CD8-positive, alpha-beta memory T cell (primary cell): ENCODE results near the gene MAMDC4. TPM values are rescaled to one million over a fixed set of nuclear protein-coding genes. Genes with fewer than 3 reads are reported as not detected.

Source experiments
- CTCF ChIA-PET: fragments of 350-600 bp; sonication (Branson Sonifier 250); formaldehyde crosslinking; loops from one replicate; lab custom pipeline; 2021; ENCODE audit warnings: antibody characterized with exemption; lab: Charles Lee
- POLR2A ChIA-PET: fragments of 350-600 bp; sonication (Branson Sonifier 250); formaldehyde crosslinking; loops from one replicate; lab custom pipeline; 2021; ENCODE audit warnings: antibody characterized with exemption; lab: Charles Lee
- DNase-seq, 5 donors: peaks; one replicate each; pipeline versions ENCODE4 v3.0.0 to v3.0.0-alpha.2; 2020 to 2022; ENCODE audit warnings: mixed read lengths in 1 of 5
- H3K27ac ChIP-seq: one replicate; pipeline ENCODE4 v1.7.0; 2013; ENCODE audit warnings: low read depth, mild to moderate bottlenecking, low read length, moderate library complexity
- H3K27me3 ChIP-seq: 2 replicates; pipeline ENCODE4 v1.7.0; 2013; ENCODE audit warnings: low read length, mild to moderate bottlenecking; ENCODE audit not compliant: insufficient read depth, poor library complexity, severe bottlenecking
- H3K36me3 ChIP-seq: 2 replicates; pipeline ENCODE4 v1.7.0; 2013; ENCODE audit warnings: mild to moderate bottlenecking, low read length, moderate library complexity; ENCODE audit not compliant: insufficient read depth
- H3K4me1 ChIP-seq: 2 replicates; pipeline ENCODE4 v1.7.0; 2013; ENCODE audit warnings: mild to moderate bottlenecking, low read length, moderate library complexity; ENCODE audit not compliant: insufficient read depth
- H3K4me3 ChIP-seq: 2 replicates; pipeline ENCODE4 v1.7.0; 2013; ENCODE audit warnings: mild to moderate bottlenecking, low read length
- H3K9me3 ChIP-seq: 2 replicates; pipeline ENCODE4 v1.7.0; 2013; ENCODE audit warnings: mild to moderate bottlenecking, low read length
- H3K27ac Mint-ChIP-seq, 8 donors: one replicate each; pipeline ENCODE4 v1.8.0; 2020 to 2021; ENCODE audit warnings: mixed read lengths in 8 of 8, mild to moderate bottlenecking in 6 of 8, inconsistent platforms in 3 of 8, moderate library complexity in 3 of 8
- H3K27me3 Mint-ChIP-seq, 2 donors: one replicate each; pipeline ENCODE4 v1.8.0; 2020 to 2021; ENCODE audit warnings: mixed read lengths in 2 of 2, mild to moderate bottlenecking in 1 of 2, moderate library complexity in 1 of 2
- H3K36me3 Mint-ChIP-seq, 3 donors: one replicate each; pipeline ENCODE4 v1.8.0; 2020 to 2021; ENCODE audit warnings: mixed read lengths in 3 of 3, inconsistent platforms in 1 of 3, mild to moderate bottlenecking in 1 of 3
- H3K4me1 Mint-ChIP-seq, 3 donors: one replicate each; pipeline ENCODE4 v1.8.0; 2020 to 2021; ENCODE audit warnings: mixed read lengths in 3 of 3, inconsistent platforms in 1 of 3, mild to moderate bottlenecking in 1 of 3
- H3K4me3 Mint-ChIP-seq, 7 donors: one replicate each; pipeline ENCODE4 v1.8.0; 2020 to 2021; ENCODE audit warnings: mixed read lengths in 7 of 7, mild to moderate bottlenecking in 6 of 7, moderate library complexity in 4 of 7, inconsistent platforms in 2 of 7
- H3K9me3 Mint-ChIP-seq, 5 donors: one replicate each; pipeline ENCODE4 v1.8.0; 2020 to 2022; ENCODE audit warnings: mixed read lengths in 5 of 5, mild to moderate bottlenecking in 3 of 5, moderate library complexity in 2 of 5, inconsistent platforms in 1 of 5
- polyA plus RNA-seq: library from polyadenylated mRNA; unstranded; fragments of 300-500 nt; fragmentation: Illumina TruSeq; gene quantifications from one replicate; pipeline ENCODE4 v1.2.3, GENCODE V29; 2021
- total RNA-seq, 2 experiments: library from RNA; stranded (reverse); gene quantifications; one replicate each; pipeline ENCODE4 v1.2.3, GENCODE V29; 2021

MAMDC4 gene
- total and polyA plus RNA-seq, 3 experiments from 2014 or later = 12.2 to 12.9 TPM; not detected in 1

DNA sequence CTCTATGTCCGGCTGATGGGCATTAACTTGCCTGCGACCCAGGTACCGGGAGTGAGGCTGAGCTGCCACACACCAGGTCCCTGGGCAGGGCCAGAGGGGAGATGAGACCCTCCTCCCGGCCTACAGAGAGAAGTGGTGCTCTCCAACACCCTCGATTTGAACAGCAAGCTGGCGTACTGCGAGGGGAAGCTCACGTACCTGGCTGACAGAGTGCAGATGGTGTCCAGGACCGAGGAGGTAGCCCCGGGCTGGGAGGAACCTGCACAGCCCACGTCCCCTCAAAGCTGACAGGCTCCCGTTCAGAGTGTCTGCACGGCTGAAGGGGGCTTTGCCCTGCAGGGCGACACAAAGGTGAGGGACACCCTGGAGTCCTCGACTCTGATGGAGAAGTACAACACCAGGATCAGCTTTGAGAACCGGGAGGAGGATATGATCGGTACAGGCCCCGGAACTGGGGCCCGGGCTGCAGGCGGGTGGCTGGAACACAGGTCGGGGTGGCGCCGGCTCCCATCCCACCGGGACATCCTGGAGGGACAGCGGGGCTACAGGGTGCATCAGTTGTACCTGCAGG is 45.4 kb upstream of the MAMDC4 start:
- POLR2A ChIA-PET = interaction anchor here (0.5 to 1.3 kb wide), 9 partner anchors 9 to 394 kb away, joined by 3 to 5 read pairs (median 4); partner anchors contain the start of genes MAN1B1, SAPCD2, TMEM141 and TPRN
- no peaks in the 10 kb centered on the region for H3K9me3 Mint-ChIP-seq
- Histone ChIP-seq H3K36me3 (no peaks in the 10 kb centered on the region), H3K4me3 (peak overlapping the region; percentile 69), H3K4me1 (peaks cover 29% of the 10 kb centered on the region), H3K27ac (peak overlapping the region; percentile 65), H3K27me3 (no peaks in the 10 kb centered on the region), H3K9me3 (no peaks in the 10 kb centered on the region)
- peaks cover 0 to 1% of the 10 kb centered on the region in 2 donors for H3K27me3 Mint-ChIP-seq
- H3K27ac Mint-ChIP-seq = peak overlapping the region; percentile 45 to 97 (median 94)
- peaks cover 26 to 47% (median 28%) of the 10 kb centered on the region in 3 donors for H3K4me1 Mint-ChIP-seq
- DNase-seq = no peak
- CTCF ChIA-PET = interaction anchor here (1.0 to 4.1 kb wide), 12 partner anchors 13 to 382 kb away, joined by 3 to 14 read pairs (median 4); partner anchors contain the start of genes AJM1, SSNA1 and TRAF2
- H3K4me3 Mint-ChIP-seq = peak overlapping the region; percentile 86 to 95 (median 90)
- H3K36me3 Mint-ChIP-seq = peaks cover 0 to 24% (median 3%) of the 10 kb centered on the region in 3 donors

DNA sequence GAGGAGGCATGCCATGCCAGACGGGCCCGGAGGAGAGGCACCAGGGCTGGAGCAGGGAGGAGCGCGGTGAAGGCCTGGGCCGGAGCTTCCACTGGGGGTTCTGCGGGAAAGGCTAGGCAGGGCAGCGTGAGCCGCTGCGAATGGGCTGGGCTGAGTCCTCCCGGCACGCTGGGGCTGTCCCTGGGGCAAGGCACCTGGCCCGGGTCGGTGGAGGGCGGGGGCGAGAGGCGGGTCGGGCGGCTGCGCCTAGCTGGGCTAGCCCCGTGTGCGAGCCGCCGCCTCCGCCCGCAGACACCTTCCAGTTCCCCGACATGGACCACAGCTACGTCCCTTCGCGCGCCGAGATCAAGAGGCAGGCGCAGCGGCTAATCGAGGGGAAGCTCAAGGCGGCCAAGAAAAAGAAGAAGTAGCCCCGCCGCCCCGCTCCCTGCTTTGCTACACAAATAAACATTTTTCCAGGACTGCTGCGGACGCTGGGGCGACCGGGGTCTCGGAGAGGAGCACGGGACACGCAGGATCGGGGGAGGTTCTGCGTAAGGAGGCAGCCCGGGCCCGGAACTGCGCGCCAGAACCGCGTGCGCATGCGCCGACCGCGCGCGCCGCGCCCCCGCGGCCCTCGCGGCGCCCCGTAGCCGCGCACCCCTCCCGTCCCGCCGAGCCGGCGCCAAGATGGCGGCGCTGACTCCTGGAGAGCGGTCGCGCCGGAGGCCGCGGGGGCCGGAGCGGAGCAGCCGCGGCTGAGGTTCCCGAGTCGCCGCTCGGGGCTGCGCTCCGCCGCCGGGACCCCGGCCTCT is 44.7 kb upstream of the MAMDC4 start, which contains the start of gene RABL6:
TSS of gene RABL6 (plus strand) at position 668 of the 794 bp plus-strand sequence. CDS start 249 bp downstream, outside the sequence.
- Mint-ChIP-seq H3K36me3 (peaks cover 0 to 24% (median 3%) of the 10 kb centered on the region in 3 donors), H3K27ac (peak within 1 kb of the TSS; percentile 92 to 97 (median 94))
- CTCF ChIA-PET = interaction anchor here (1.0 to 4.1 kb wide), 11 partner anchors 14 to 239 kb away, joined by 3 to 14 read pairs (median 4); partner anchors contain the start of genes AJM1 and TRAF2

DNA sequence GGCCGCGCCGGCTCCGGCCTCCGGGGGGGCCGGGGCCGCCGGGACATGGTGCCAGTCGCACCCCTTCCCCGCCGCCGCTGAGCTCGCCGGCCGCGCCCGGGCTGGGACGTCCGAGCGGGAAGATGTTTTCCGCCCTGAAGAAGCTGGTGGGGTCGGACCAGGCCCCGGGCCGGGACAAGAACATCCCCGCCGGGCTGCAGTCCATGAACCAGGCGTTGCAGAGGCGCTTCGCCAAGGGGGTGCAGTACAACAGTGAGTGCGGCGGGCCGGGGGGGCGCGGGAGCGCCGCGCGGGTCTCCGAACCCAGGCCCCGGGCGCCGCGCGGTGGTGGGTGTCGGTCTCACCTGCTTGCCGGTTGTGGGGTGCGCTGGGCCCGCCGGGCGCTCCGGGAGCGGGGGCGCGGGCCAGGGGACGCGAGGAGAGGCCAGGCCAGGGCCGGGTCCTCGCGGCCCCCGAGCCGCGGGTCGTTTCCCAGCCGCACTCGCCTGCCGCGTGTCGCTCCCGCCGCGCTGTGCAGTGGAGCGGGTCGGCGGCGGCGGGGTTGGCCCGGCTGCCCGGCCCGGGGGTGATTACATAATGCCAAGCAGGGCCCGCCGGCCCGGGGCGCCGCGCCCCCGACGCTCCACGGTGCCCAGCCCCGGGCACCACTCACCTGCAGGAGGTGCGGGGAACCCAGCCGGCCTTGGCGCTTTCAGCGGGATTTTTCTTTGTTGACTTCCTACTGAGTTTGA is 43.9 kb upstream of the MAMDC4 start:
- Mint-ChIP-seq H3K4me3 (peak overlapping the region; percentile 78 to 95 (median 83)), H3K27ac (peak overlapping the region in 6 of 8 donors; percentile 45 to 94 (median 82)), H3K36me3 (peaks cover 0 to 32% (median 3%) of the 10 kb centered on the region in 3 donors), H3K9me3 (no peaks in the 10 kb centered on the region), H3K27me3 (peaks cover 0 to 1% of the 10 kb centered on the region in 2 donors), H3K4me1 (peaks cover 31 to 55% (median 35%) of the 10 kb centered on the region in 3 donors)
- H3K36me3 ChIP-seq = no peaks in the 10 kb centered on the region
- H3K9me3 ChIP-seq = no peaks in the 10 kb centered on the region
- ChIA-PET POLR2A (interaction anchor here (0.6 to 1.5 kb wide), 7 partner anchors 78 to 288 kb away, joined by 3 to 5 read pairs (median 3); partner anchors contain the start of genes FBXW5, SAPCD2 and TRAF2), CTCF (interaction anchor here (1.0 to 4.1 kb wide), 9 partner anchors 15 to 227 kb away, joined by 3 to 14 read pairs (median 7); partner anchors contain the start of genes AJM1 and TRAF2)
- DNase-seq = peak in 4 of 5 donors; percentile 14 to 66 (median 48)
- H3K4me3 ChIP-seq = peak overlapping the region; percentile 56
- peaks cover 29% of the 10 kb centered on the region for H3K4me1 ChIP-seq
- peak overlapping the region; percentile 78 for H3K27ac ChIP-seq
- no peaks in the 10 kb centered on the region for H3K27me3 ChIP-seq

More for the DNA sequence above, 44.7 kb upstream of the MAMDC4 start, which contains the start of gene RABL6:
- Mint-ChIP-seq H3K9me3 (no peaks in the 10 kb centered on the region), H3K4me1 (peaks cover 24 to 47% (median 28%) of the 10 kb centered on the region in 3 donors), H3K4me3 (peak within 1 kb of the TSS; percentile 88 to 95 (median 91)), H3K27me3 (peaks cover 0 to 1% of the 10 kb centered on the region in 2 donors)
- no peaks in the 10 kb centered on the region for H3K27me3 ChIP-seq
- peak within 1 kb of the TSS; percentile 78 for H3K27ac ChIP-seq
- H3K4me1 ChIP-seq = peaks cover 29% of the 10 kb centered on the region
- peak within 1 kb of the TSS; percentile 69 for H3K4me3 ChIP-seq
- no peaks in the 10 kb centered on the region for H3K9me3 ChIP-seq
- DNase-seq = peak; percentile 74 to 89 (median 86)
- H3K36me3 ChIP-seq = no peaks in the 10 kb centered on the region
- POLR2A ChIA-PET = interaction anchor here (0.5 to 1.3 kb wide), 11 partner anchors 10 to 393 kb away, joined by 3 to 5 read pairs (median 3); partner anchors contain the start of genes MAN1B1, SAPCD2, TMEM141 and TPRN

DNA sequence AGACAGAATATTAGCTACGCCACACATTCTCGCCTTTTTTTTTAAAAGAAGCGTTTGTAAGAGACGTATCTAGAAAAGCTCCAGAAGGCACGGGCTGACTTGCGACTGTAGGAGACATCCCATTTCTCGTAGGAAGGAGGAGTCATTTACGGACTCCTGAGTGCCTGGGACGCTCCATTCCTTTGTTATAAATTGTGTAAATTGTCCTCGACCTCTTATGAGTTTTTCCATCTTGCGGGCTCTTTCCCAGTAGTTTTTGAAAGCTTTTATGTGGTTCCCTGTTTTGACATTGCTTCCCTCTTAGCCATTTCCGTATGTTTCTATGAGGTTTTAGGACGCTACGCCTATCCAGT is 43.4 kb upstream of the MAMDC4 start:
- Histone ChIP-seq H3K27ac (peak overlapping the region; percentile 78), H3K9me3 (no peaks in the 10 kb centered on the region), H3K36me3 (no peaks in the 10 kb centered on the region), H3K4me3 (peak overlapping the region; percentile 56), H3K4me1 (peaks cover 29% of the 10 kb centered on the region), H3K27me3 (no peaks in the 10 kb centered on the region)
- ChIA-PET POLR2A (interaction anchor here (1.5 kb wide), 1 partner anchor 135 kb away, joined by 4 read pairs; the partner anchor contains the start of gene FBXW5), CTCF (interaction anchor here (1.2 to 4.1 kb wide), 4 partner anchors 17 to 227 kb away, joined by 3 to 14 read pairs (median 14); partner anchors contain the start of gene AJM1)
- no peak for DNase-seq
- peak overlapping the region; percentile 78 to 95 (median 83) for H3K4me3 Mint-ChIP-seq
- peaks cover 0 to 1% of the 10 kb centered on the region in 2 donors for H3K27me3 Mint-ChIP-seq
- no peaks in the 10 kb centered on the region for H3K9me3 Mint-ChIP-seq
- H3K36me3 Mint-ChIP-seq = peaks cover 0 to 33% (median 3%) of the 10 kb centered on the region in 3 donors
- H3K4me1 Mint-ChIP-seq = peaks cover 36 to 59% (median 37%) of the 10 kb centered on the region in 3 donors
- H3K27ac Mint-ChIP-seq = peak overlapping the region in 7 of 8 donors; percentile 22 to 94 (median 77)

DNA sequence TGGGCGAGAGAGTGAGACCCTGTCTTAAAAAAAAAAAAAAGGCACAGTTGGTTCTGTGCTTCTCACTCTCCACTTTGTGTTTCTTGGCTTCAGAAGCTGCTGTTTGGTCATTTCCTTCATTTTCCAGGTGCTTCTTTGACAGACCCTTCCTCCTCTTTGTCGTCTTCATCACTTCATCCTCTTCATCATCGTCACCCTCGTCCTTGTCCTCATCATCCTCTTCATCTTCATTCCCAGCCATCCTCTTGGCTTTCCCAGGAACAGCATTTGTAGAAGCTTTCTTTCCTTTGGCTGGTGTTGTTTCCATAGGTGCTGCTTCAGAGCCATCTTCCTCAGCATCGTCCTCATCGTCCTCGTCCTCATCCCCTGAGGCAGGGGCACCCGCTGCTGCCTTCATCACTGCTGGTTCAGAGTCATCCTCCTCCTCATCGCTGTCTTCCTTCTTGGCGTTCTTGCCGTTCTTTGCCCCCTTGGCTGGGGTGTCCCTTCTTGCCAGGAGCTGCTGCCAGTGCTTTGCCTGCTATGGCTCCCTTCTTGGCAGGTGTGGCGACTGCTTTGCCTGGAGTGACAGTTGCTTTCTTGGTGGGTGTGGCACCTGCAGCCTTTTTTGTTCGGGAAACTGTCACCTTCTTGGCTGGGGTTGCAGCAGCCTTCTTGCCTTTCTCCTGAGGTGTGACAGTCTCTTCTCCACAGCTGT is 37.3 kb upstream of the MAMDC4 start:
- no peak overlapping the region for H3K27ac Mint-ChIP-seq
- DNase-seq = no peak
- peak overlapping the region in 1 of 7 donors; percentile 38 for H3K4me3 Mint-ChIP-seq
- peaks cover 21 to 50% (median 36%) of the 10 kb centered on the region in 3 donors for H3K4me1 Mint-ChIP-seq
- CTCF ChIA-PET = interaction anchor here (1.2 to 1.8 kb wide), 2 partner anchors 28 to 221 kb away, joined by 3 to 14 read pairs; partner anchors contain the start of gene AJM1
- no peak overlapping the region for H3K27ac ChIP-seq
- H3K4me1 ChIP-seq = peaks cover 4% of the 10 kb centered on the region
- H3K36me3 Mint-ChIP-seq = peaks cover 0 to 34% (median 10%) of the 10 kb centered on the region in 3 donors
- no peaks in the 10 kb centered on the region for H3K9me3 ChIP-seq
- no peaks in the 10 kb centered on the region for H3K36me3 ChIP-seq
- no peaks in the 10 kb centered on the region for H3K27me3 ChIP-seq
- no peak overlapping the region for H3K4me3 ChIP-seq
- no peaks in the 10 kb centered on the region for H3K9me3 Mint-ChIP-seq
- POLR2A ChIA-PET = no interaction called here
- no peaks in the 10 kb centered on the region for H3K27me3 Mint-ChIP-seq

DNA sequence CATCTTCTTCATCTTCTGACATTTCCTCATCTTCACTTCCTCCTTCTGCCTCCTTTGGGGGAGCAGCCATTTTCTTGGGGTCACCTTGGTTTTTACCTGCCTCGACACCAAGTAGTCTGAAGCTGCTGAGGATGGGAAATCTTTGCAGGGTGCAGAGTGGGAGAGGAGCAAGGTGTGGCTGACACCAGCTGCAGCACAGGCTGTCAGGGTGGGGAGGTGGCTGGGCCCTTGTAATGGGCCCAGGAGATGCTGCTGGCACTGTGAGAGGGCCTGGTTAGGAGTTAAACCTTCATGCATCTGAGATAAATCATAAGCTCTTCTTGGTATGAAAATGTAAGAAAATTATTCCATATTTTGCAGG is 36.7 kb upstream of the MAMDC4 start:
- H3K4me3 ChIP-seq = no peak overlapping the region
- Mint-ChIP-seq H3K9me3 (no peaks in the 10 kb centered on the region), H3K27me3 (no peaks in the 10 kb centered on the region), H3K4me1 (peaks cover 18 to 46% (median 32%) of the 10 kb centered on the region in 3 donors), H3K4me3 (no peak overlapping the region), H3K27ac (no peak overlapping the region), H3K36me3 (peaks cover 0 to 31% (median 10%) of the 10 kb centered on the region in 3 donors)
- no peaks in the 10 kb centered on the region for H3K36me3 ChIP-seq
- no peaks in the 10 kb centered on the region for H3K4me1 ChIP-seq
- H3K9me3 ChIP-seq = no peaks in the 10 kb centered on the region
- DNase-seq = no peak
- POLR2A ChIA-PET = interaction anchor here (0.6 kb wide), 1 partner anchor 9 kb away, joined by 3 read pairs; no protein-coding TSS in a partner anchor
- CTCF ChIA-PET = interaction anchor here (1.8 kb wide), 1 partner anchor 27 kb away, joined by 14 read pairs; the partner anchor contains the start of gene AJM1
- no peak overlapping the region for H3K27ac ChIP-seq
- H3K27me3 ChIP-seq = no peaks in the 10 kb centered on the region
